Esophagus (tissue), 2 donors: Measurements from ENCODE around the gene POLA1. TPM values are rescaled to one million over a fixed set of nuclear protein-coding genes. Genes with fewer than 3 reads are reported as not detected.

Source experiments
- H3K27ac ChIP-seq, 2 donors: one replicate each; pipeline ENCODE4 v1.5.1; 2013; ENCODE audit warnings: low read depth in 2 of 2, mild to moderate bottlenecking in 2 of 2, inconsistent platforms in 1 of 2, low read length in 1 of 2, moderate library complexity in 1 of 2
- H3K27me3 ChIP-seq, 2 donors: one replicate each; pipeline ENCODE4 v1.6.1; 2013; ENCODE audit warnings: low read length in 2 of 2, control low read depth in 1 of 2, mild to moderate bottlenecking in 1 of 2; ENCODE audit not compliant: insufficient read depth in 2 of 2, control insufficient read depth in 1 of 2
- H3K36me3 ChIP-seq, 2 donors: one replicate each; pipeline ENCODE4 v1.6.1; 2013; ENCODE audit warnings: low read length in 1 of 2; ENCODE audit not compliant: control insufficient read depth in 2 of 2, insufficient read depth in 2 of 2
- H3K4me1 ChIP-seq, 2 donors: one replicate each; pipeline ENCODE4 v1.6.1; 2013; ENCODE audit warnings: low read length in 1 of 2; ENCODE audit not compliant: control insufficient read depth in 2 of 2, insufficient read depth in 2 of 2
- H3K4me3 ChIP-seq, 2 donors: one replicate each; pipeline ENCODE4 v1.5.1; 2013; ENCODE audit warnings: low read length in 2 of 2, mild to moderate bottlenecking in 2 of 2, low read depth in 1 of 2, moderate library complexity in 1 of 2
- H3K9me3 ChIP-seq, 2 donors: one replicate each; pipeline ENCODE4 v1.6.1; 2013; ENCODE audit warnings: mild to moderate bottlenecking in 2 of 2, low read depth in 1 of 2, low read length in 1 of 2, moderate library complexity in 1 of 2; ENCODE audit not compliant: control insufficient read depth in 2 of 2, insufficient read depth in 1 of 2
- WGBS, 2 donors: extraction: QIAGEN DNeasy Blood & Tissue Kit; methylation state at CpG; one replicate each; pipeline ENCODE4 v1.1.7; 2013; 5-methylcytosine and 5-hydroxymethylcytosine counted together
- polyA plus RNA-seq, 2 donors: library from polyadenylated mRNA; stranded (reverse); fragments of 200-250 nt; gene quantifications; one replicate each; pipeline ENCODE4 v1.2.3, GENCODE V29; 2013
- donor health status: healthy with polysubstance abuse.
- donor health status: Bipolar disorder and iron deficiency.

The POLA1 gene
- polyA plus RNA-seq, 2 donors: 2.8 to 4.5 TPM

GRCh38 chrX:24692305-24692704 lies 1.4 kb upstream of the POLA1 start:
- Histone ChIP-seq H3K36me3 (no peaks in the 10 kb centered on the region), H3K27ac (no peak overlapping the region), H3K4me3 (no peak overlapping the region), H3K4me1 (no peaks in the 10 kb centered on the region), H3K27me3 (no peaks in the 10 kb centered on the region), H3K9me3 (peaks cover 0 to 3% of the 10 kb centered on the region in 2 donors)
- WGBS, 2 donors: 78% methylated on average over 4 of the region's 4 CpGs

DNA sequence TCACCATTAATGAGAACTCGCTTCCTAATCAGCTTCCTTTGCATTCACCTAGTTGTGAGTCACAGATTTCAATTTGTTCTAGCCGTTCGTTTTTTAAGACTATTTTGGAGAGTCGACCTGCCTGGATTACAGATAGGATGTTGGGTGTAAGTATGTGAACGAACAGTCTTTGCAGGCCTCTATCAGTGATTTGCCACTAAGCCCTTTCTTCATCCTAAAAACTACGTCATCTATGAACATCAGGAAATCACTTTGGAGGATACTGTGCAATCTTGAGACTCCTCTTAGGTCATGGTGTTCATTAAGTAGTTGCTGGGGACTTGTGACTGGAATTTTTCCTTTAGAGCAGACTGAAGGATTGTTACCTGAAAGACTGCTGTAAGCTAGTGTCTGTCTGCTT lies 1.1 kb downstream of the POLA1 start:
- no peaks in the 10 kb centered on the region for H3K4me1 ChIP-seq
- H3K9me3 ChIP-seq: peaks cover 0 to 3% of the 10 kb centered on the region in 2 donors
- H3K36me3 ChIP-seq: no peaks in the 10 kb centered on the region
- no peak overlapping the region for H3K27ac ChIP-seq
- 18 to 43% methylated on average over 6 of the region's 6 CpGs for WGBS, 2 donors
- peak overlapping the region in 1 of 2 donors; percentile 82 for H3K4me3 ChIP-seq
- H3K27me3 ChIP-seq: no peaks in the 10 kb centered on the region

DNA sequence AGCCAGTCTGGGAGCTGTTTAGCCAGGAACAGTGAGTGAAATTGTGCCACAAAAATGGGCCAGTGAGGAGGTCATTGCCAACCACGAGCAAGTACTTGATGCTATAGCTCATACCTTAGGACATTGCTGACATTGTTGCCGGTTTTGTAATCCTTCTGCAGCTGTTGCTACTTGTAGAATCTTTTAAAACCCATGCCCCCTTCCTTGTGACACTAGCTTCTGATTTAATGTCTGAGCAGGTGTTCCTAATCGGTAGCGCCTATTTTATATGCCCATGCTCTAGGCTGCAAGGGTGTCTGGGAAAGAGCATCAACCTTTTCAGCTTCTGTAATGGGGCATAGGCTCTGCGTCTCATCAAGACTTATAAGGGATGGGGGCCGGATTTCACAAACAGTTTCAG lies 2.6 kb downstream of the POLA1 start:
- Histone ChIP-seq H3K4me1 (no peaks in the 10 kb centered on the region), H3K36me3 (no peaks in the 10 kb centered on the region), H3K27ac (no peak overlapping the region), H3K4me3 (no peak overlapping the region), H3K9me3 (peaks cover 0 to 3% of the 10 kb centered on the region in 2 donors), H3K27me3 (no peaks in the 10 kb centered on the region)
- 69 to 74% methylated on average over 6 of the region's 6 CpGs for WGBS, 2 donors

DNA sequence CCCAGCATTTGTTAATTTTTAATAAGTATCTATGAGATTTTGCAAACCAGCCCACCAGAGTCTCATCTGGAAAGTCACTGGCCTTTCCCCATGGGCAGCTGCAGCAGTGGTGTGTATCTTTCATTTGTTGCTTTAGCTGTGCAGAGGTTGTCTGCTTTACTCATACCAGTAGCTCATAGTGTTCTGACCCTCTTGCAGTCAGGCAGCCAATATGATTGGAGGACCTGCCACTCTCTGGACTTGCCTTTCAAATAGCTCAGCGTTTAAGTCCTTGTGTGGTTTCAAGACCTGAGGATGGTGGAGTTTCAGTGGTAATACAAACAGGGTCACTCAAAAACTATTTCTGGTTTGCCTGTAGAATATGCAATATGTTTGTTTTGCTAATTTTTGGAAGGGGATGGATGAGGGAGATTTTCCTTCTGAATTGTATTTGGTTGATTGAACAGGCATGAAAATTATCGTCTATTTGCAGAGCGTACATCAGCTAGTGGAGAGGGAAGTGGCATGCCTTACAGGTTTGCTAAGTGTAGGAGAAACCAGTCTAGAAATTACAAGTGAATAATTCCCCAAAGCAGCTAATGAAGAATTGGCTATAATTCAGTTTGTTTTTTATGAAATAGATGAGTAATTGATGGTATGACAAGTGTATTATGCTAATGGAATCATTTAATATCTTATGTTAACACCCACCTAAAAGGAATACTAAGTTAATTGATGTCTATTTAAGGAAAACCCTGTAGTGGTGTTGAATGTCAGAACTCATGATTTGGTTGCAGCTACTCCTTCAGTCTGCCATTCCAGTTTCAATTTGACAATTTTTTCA lies 8.9 kb downstream of the POLA1 start:
- Histone ChIP-seq H3K4me1 (no peaks in the 10 kb centered on the region), H3K9me3 (no peaks in the 10 kb centered on the region), H3K36me3 (peaks cover 0 to 2% of the 10 kb centered on the region in 2 donors), H3K27me3 (no peaks in the 10 kb centered on the region), H3K27ac (no peak overlapping the region), H3K4me3 (no peak overlapping the region)
- 86% methylated on average over 3 of the region's 3 CpGs for WGBS, 2 donors

DNA sequence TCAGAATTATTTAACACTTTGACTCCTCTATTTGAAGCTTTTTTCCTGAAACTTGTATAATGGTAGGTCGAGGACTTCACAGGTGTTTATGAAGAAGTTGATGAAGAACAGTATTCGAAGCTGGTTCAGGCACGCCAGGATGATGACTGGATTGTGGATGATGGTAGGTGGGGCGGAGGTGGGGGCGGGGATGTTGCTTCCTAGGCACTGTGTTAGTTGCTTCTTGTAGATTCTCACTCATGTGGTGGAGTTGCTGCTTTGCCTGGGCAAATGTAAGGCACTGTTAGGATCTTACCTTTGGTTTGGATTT lies 9.4 kb downstream of the POLA1 start:
- Histone ChIP-seq H3K9me3 (no peaks in the 10 kb centered on the region), H3K27me3 (no peaks in the 10 kb centered on the region), H3K4me3 (no peak overlapping the region), H3K36me3 (peaks cover 0 to 2% of the 10 kb centered on the region in 2 donors), H3K4me1 (no peaks in the 10 kb centered on the region), H3K27ac (no peak overlapping the region)
- WGBS, 2 donors: 81 to 82% methylated on average over 5 of the region's 5 CpGs

GRCh38 chrX:24718771-24719170 lies 25.1 kb downstream of the POLA1 start:
- Histone ChIP-seq H3K27me3 (no peaks in the 10 kb centered on the region), H3K36me3 (peaks cover 0 to 3% of the 10 kb centered on the region in 2 donors), H3K27ac (no peak overlapping the region), H3K4me1 (no peaks in the 10 kb centered on the region), H3K9me3 (no peaks in the 10 kb centered on the region), H3K4me3 (no peak overlapping the region)
- WGBS, 2 donors: 88 to 95% methylated on average over 4 of the region's 4 CpGs

- Histone ChIP-seq H3K4me3 (no peak overlapping the region), H3K36me3 (peaks cover 0 to 3% of the 10 kb centered on the region in 2 donors), H3K27me3 (no peaks in the 10 kb centered on the region), H3K27ac (no peak overlapping the region), H3K4me1 (no peaks in the 10 kb centered on the region), H3K9me3 (no peaks in the 10 kb centered on the region)
- 42 to 55% methylated on average over 3 of the region's 3 CpGs for WGBS, 2 donors
Observed at GRCh38 chrX:24720036-24720435, 26.3 kb downstream of the POLA1 start.

DNA sequence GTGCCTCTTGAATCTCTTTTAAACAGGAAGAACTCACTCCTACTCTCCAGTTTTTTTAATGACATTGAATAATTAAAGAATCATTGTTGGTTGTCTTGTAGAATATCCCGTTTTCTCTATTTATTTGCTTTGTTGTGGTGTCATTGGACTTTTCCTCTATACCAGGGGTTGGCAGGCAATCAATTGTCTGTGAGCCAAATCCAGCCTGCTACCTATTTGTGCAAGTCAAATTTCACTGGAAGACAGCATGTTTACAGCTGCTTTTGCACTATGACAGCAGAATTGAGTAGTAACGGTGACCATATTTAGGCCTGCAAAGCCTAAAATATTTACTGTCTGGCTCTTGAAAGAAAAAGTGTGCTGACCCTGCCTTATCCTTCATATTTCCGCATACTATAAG lies 34.8 kb downstream of the POLA1 start:
- H3K27ac ChIP-seq: no peak overlapping the region
- no peaks in the 10 kb centered on the region for H3K9me3 ChIP-seq
- H3K4me1 ChIP-seq: no peaks in the 10 kb centered on the region
- 57 to 59% methylated on average over 3 of the region's 3 CpGs for WGBS, 2 donors
- H3K27me3 ChIP-seq: no peaks in the 10 kb centered on the region
- H3K4me3 ChIP-seq: no peak overlapping the region
- no peaks in the 10 kb centered on the region for H3K36me3 ChIP-seq

- no peaks in the 10 kb centered on the region for H3K4me1 ChIP-seq
- 93 to 96% methylated on average over 6 of the region's 6 CpGs for WGBS, 2 donors
- H3K27ac ChIP-seq: no peak overlapping the region
- H3K36me3 ChIP-seq: peaks cover 0 to 2% of the 10 kb centered on the region in 2 donors
- no peak overlapping the region for H3K4me3 ChIP-seq
- H3K27me3 ChIP-seq: no peaks in the 10 kb centered on the region
- no peaks in the 10 kb centered on the region for H3K9me3 ChIP-seq
Observed at GRCh38 chrX:24732766-24733500, 39.2 kb downstream of the POLA1 start.
